Activated T-cell treated with anti-CD3 and anti-CD28 coated beads, Interleukin-2, amount 50 U/mL, for 24 hours (primary cell): Measurements from ENCODE around the gene SNCB.
"Not testable (repeated sequence)": the region's sequence is repeated elsewhere in the genome, so short reads cannot be mapped to it uniquely, and the experiment has no call there.

ENCODE experiments used
- DNase-seq: peaks from one replicate; pipeline ENCODE4 v3.0.0-alpha.2; 2020
- H3K27ac Mint-ChIP-seq: 2 replicates; pipeline ENCODE4 v1.8.0; 2020; ENCODE audit warnings: mild to moderate bottlenecking, mixed read lengths
- H3K27me3 Mint-ChIP-seq: 2 replicates; pipeline ENCODE4 v1.8.0; 2020; ENCODE audit warnings: mixed read lengths
- H3K36me3 Mint-ChIP-seq: 2 replicates; pipeline ENCODE4 v1.8.0; 2020; ENCODE audit warnings: low read depth, mixed read lengths
- H3K4me1 Mint-ChIP-seq: 2 replicates; pipeline ENCODE4 v1.8.0; 2020; ENCODE audit warnings: low read depth, mixed read lengths
- H3K4me3 Mint-ChIP-seq: 2 replicates; pipeline ENCODE4 v1.8.0; 2020; ENCODE audit warnings: mild to moderate bottlenecking, moderate library complexity, mixed read lengths
- H3K9me3 Mint-ChIP-seq: 2 replicates; pipeline ENCODE4 v1.8.0; 2020; ENCODE audit warnings: mixed read lengths

SNCB gene

GRCh38 chr5:176595386-176595943 is 34.9 kb downstream of the SNCB start:
- H3K9me3 Mint-ChIP-seq = no peaks in the 10 kb centered on the region
- no peaks in the 10 kb centered on the region for H3K36me3 Mint-ChIP-seq
- peaks cover 12% of the 10 kb centered on the region for H3K4me1 Mint-ChIP-seq
- DNase-seq = no peak
- H3K4me3 Mint-ChIP-seq = no peak overlapping the region
- no peak overlapping the region for H3K27ac Mint-ChIP-seq
- peaks cover 3% of the 10 kb centered on the region for H3K27me3 Mint-ChIP-seq

GRCh38 chr5:176594554-176594953 is 35.8 kb downstream of the SNCB start:
- peaks cover 8% of the 10 kb centered on the region for H3K4me1 Mint-ChIP-seq
- no peaks in the 10 kb centered on the region for H3K36me3 Mint-ChIP-seq
- DNase-seq = no peak
- no peak overlapping the region for H3K4me3 Mint-ChIP-seq
- H3K9me3 Mint-ChIP-seq = no peaks in the 10 kb centered on the region
- peaks cover 3% of the 10 kb centered on the region for H3K27me3 Mint-ChIP-seq
- no peak overlapping the region for H3K27ac Mint-ChIP-seq

GRCh38 chr5:176593273-176593869 is 37.0 kb downstream of the SNCB start:
- peaks cover 8% of the 10 kb centered on the region for H3K4me1 Mint-ChIP-seq
- H3K36me3 Mint-ChIP-seq = no peaks in the 10 kb centered on the region
- no peak overlapping the region for H3K27ac Mint-ChIP-seq
- no peak for DNase-seq
- H3K4me3 Mint-ChIP-seq = no peak overlapping the region
- H3K27me3 Mint-ChIP-seq = no peaks in the 10 kb centered on the region
- no peaks in the 10 kb centered on the region for H3K9me3 Mint-ChIP-seq

GRCh38 chr5:176592573-176592972 is 37.8 kb downstream of the SNCB start:
- Mint-ChIP-seq H3K4me3 (no peak overlapping the region), H3K4me1 (peaks cover 8% of the 10 kb centered on the region), H3K36me3 (no peaks in the 10 kb centered on the region), H3K27ac (no peak overlapping the region), H3K27me3 (no peaks in the 10 kb centered on the region), H3K9me3 (no peaks in the 10 kb centered on the region)
- no peak for DNase-seq

- H3K36me3 Mint-ChIP-seq, H3K27me3 Mint-ChIP-seq, H3K4me3 Mint-ChIP-seq, DNase-seq, H3K9me3 Mint-ChIP-seq, H3K27ac Mint-ChIP-seq, H3K4me1 Mint-ChIP-seq: not testable (repeated sequence)
Observed at GRCh38 chr5:176591667-176592066, 38.7 kb downstream of the SNCB start.

- no peak overlapping the region for H3K27ac Mint-ChIP-seq
- no peak for DNase-seq
- no peaks in the 10 kb centered on the region for H3K36me3 Mint-ChIP-seq
- peaks cover 4% of the 10 kb centered on the region for H3K9me3 Mint-ChIP-seq
- H3K4me3 Mint-ChIP-seq = no peak overlapping the region
- H3K4me1 Mint-ChIP-seq = no peaks in the 10 kb centered on the region
- H3K27me3 Mint-ChIP-seq = no peaks in the 10 kb centered on the region
Observed at GRCh38 chr5:176590035-176590717, 40.2 kb downstream of the SNCB start.

GRCh38 chr5:176589039-176589769 is 41.1 kb downstream of the SNCB start:
- no peaks in the 10 kb centered on the region for H3K27me3 Mint-ChIP-seq
- H3K4me3 Mint-ChIP-seq = no peak overlapping the region
- no peak for DNase-seq
- H3K4me1 Mint-ChIP-seq = no peaks in the 10 kb centered on the region
- H3K27ac Mint-ChIP-seq = no peak overlapping the region
- H3K36me3 Mint-ChIP-seq = no peaks in the 10 kb centered on the region
- peaks cover 6% of the 10 kb centered on the region for H3K9me3 Mint-ChIP-seq

- Mint-ChIP-seq H3K4me1 (no peaks in the 10 kb centered on the region), H3K27ac (no peak overlapping the region), H3K27me3 (no peaks in the 10 kb centered on the region), H3K4me3 (no peak overlapping the region), H3K9me3 (peaks cover 6% of the 10 kb centered on the region), H3K36me3 (no peaks in the 10 kb centered on the region)
- no peak for DNase-seq
Observed at GRCh38 chr5:176588297-176588696, 42.0 kb downstream of the SNCB start.

GRCh38 chr5:176587398-176587797 is 42.9 kb downstream of the SNCB start:
- Mint-ChIP-seq H3K27ac (no peak overlapping the region), H3K4me1 (no peaks in the 10 kb centered on the region), H3K27me3 (no peaks in the 10 kb centered on the region), H3K9me3 (peaks cover 6% of the 10 kb centered on the region), H3K36me3 (no peaks in the 10 kb centered on the region), H3K4me3 (no peak overlapping the region)
- DNase-seq = no peak

- H3K4me1 Mint-ChIP-seq = no peaks in the 10 kb centered on the region
- H3K9me3 Mint-ChIP-seq = peaks cover 6% of the 10 kb centered on the region
- no peak overlapping the region for H3K4me3 Mint-ChIP-seq
- DNase-seq = no peak
- no peaks in the 10 kb centered on the region for H3K36me3 Mint-ChIP-seq
- H3K27ac Mint-ChIP-seq = no peak overlapping the region
- H3K27me3 Mint-ChIP-seq = no peaks in the 10 kb centered on the region
Observed at GRCh38 chr5:176583076-176583475, 47.3 kb downstream of the SNCB start.

- peaks cover 6% of the 10 kb centered on the region for H3K9me3 Mint-ChIP-seq
Observed at GRCh38 chr5:176581361-176581760, 49.0 kb downstream of the SNCB start.

GRCh38 chr5:176579323-176579722 is 51.0 kb downstream of the SNCB start:
- no peaks in the 10 kb centered on the region for H3K36me3 Mint-ChIP-seq
- no peak overlapping the region for H3K4me3 Mint-ChIP-seq
- no peaks in the 10 kb centered on the region for H3K9me3 Mint-ChIP-seq
- no peak overlapping the region for H3K27ac Mint-ChIP-seq
- no peak for DNase-seq
- H3K27me3 Mint-ChIP-seq = no peaks in the 10 kb centered on the region
- no peaks in the 10 kb centered on the region for H3K4me1 Mint-ChIP-seq

More at GRCh38 chr5:176581361-176581760, 49.0 kb downstream of the SNCB start:
- no peak for DNase-seq
- Mint-ChIP-seq H3K27me3 (no peaks in the 10 kb centered on the region), H3K36me3 (no peaks in the 10 kb centered on the region), H3K4me1 (no peaks in the 10 kb centered on the region), H3K4me3 (no peak overlapping the region), H3K27ac (no peak overlapping the region)

GRCh38 chr5:176578391-176578808 is 51.9 kb downstream of the SNCB start:
- H3K4me3 Mint-ChIP-seq = no peak overlapping the region
- H3K4me1 Mint-ChIP-seq = peaks cover 3% of the 10 kb centered on the region
- H3K27me3 Mint-ChIP-seq = no peaks in the 10 kb centered on the region
- H3K9me3 Mint-ChIP-seq = no peaks in the 10 kb centered on the region
- H3K27ac Mint-ChIP-seq = no peak overlapping the region
- DNase-seq = no peak
- no peaks in the 10 kb centered on the region for H3K36me3 Mint-ChIP-seq

GRCh38 chr5:176577312-176578176 is 52.8 kb downstream of the SNCB start:
- H3K27ac Mint-ChIP-seq = no peak overlapping the region
- H3K27me3 Mint-ChIP-seq = no peaks in the 10 kb centered on the region
- H3K9me3 Mint-ChIP-seq = no peaks in the 10 kb centered on the region
- no peaks in the 10 kb centered on the region for H3K36me3 Mint-ChIP-seq
- DNase-seq = no peak
- H3K4me1 Mint-ChIP-seq = peaks cover 3% of the 10 kb centered on the region
- H3K4me3 Mint-ChIP-seq = no peak overlapping the region
